GM21447 (cell line): ENCODE measurements around the gene PAQR9.

Source experiments
- ATAC-seq: cut with Tn5 transposase; IDR thresholded peaks from one replicate; pipeline ENCODE4 v1.9.1; 2021; ENCODE audit not compliant: unreplicated experiment

Gene PAQR9

DNA sequence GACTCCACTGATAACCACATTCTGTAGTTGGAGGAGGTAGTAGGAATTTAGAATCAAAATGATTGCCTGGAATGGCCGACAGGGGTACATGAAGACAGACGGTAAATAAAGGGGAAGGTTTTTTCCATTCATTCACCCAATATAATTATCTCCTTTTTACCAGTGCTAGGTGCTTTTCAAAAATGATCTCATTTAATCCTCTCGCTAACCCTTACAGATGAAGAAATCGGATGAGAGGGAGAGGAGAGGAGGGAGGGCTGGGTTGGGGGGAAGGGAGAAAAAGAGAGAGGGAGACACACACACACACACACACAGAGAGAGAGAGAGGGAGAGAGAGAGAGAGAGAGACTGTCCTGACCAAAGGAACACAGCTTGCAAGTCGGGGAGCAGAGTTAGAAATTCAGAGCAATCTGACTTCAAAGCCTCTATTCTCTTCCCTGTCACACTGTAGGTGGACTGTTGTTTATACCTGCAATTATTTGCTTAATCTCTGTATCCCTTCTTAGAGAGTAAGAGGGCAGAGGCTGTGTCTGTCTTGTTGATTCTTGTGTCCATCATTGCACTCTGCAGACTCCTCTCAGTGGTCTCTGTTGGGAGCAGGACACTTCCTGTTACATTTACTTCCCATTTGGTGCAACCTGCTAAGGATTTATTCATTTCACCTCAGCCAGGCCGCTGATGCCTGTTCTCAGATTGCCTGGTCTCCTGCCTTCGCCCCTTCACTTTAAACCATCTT lies 18.7 kb upstream of the PAQR9 start:
- no peak for ATAC-seq

DNA sequence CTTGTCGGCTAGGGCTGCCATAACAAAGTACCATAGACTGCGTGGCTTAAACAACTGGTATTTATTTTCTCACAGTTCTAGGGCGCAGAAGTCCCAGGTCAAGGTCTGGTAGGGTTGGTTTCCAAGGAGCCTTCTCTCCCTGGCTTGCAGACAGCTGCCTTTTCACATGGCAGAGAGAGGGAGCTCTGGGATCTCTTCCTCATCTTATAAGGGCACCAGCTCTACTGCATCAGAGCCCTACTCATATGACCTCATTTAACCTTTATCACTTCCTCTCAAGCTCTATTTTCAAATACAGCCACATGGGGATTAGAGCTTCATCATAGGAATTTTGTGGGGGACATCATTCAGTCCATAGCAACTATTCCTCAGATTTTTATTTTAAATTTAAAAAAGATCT lies 17.6 kb upstream of the PAQR9 start:
- ATAC-seq: no peak

DNA sequence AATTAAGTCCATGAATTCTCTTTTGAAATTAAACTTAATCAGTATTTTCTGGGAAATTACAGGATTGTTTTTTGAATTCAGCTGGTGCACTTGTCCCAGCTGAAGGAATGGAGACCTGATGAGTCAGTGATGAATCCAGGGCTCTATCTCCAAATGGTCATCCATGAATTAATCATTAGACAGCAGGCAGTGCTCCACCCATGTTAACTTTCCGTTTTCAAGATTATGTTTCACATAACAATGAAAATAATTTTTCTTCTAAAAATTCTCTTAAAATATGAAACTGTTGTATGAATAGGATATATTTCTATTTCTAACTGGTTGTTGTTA lies 13.9 kb upstream of the PAQR9 start:
- ATAC-seq: no peak

DNA sequence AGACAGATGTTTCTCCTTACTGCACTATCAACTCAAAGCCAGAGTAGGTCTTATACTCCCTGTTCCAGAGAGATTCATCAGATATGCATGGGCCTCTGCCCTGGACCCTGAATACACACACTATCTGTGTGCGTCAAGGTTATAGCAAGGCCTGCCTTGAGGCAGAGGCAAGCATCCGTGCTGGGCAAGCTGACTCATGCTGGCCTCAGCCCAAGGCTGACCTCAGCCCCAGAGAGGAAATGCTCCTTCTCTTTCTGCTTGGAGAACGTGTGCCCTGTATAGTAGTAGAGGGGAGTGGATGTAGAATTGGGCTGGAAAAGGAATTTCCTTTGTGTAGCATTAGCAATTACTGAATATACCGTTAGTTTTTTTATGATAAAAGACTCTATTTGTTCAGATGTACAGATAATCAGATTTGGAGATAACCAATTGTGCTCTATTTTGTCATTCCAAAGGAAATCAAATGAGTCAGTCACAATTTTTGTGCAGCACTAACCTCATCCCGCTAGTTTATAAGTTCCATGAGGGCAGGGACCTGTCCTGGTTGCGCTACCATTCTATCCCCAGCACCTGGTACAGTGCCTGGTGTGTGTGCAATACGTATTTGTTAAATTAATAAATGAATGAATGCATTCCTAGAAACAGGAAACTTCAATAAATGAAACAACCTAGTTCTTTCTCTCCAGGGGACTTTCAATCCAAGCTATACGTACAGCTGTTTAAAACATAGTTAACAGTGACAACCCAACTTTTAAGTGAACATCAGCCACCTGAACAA lies 13.3 kb upstream of the PAQR9 start:
- ATAC-seq: no peak

DNA sequence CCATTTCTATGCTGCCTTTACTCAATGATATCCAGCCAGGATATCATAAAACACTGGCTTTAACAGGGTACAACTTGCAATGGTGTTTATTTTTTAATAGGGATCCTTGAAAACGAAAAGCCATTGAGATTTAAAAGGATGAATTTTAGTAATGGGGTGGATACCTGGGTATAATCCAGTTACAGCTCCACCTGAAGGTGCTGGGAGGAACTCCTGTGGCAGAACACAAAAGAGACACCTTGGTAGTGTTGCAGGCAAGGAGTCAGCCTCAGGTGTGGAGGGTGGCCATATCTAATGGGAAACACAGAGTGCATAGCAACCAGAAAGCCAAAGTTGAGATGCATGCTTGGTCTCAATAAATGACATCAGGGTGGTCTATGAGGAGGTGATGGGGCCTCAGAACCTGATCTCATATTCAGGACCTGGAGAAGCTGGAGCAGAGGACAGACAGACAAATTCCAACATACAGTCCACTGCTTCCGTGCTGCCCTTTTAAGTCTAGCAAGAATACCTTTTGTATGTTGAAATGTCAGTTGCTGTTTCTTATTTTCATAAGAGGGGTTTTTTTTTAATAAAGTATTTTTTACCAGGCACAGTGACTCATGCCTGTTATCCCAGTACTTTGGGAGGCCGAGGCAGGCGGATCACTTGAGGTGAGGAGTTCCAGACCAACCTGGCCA lies 12.0 kb upstream of the PAQR9 start:
- no peak for ATAC-seq

DNA sequence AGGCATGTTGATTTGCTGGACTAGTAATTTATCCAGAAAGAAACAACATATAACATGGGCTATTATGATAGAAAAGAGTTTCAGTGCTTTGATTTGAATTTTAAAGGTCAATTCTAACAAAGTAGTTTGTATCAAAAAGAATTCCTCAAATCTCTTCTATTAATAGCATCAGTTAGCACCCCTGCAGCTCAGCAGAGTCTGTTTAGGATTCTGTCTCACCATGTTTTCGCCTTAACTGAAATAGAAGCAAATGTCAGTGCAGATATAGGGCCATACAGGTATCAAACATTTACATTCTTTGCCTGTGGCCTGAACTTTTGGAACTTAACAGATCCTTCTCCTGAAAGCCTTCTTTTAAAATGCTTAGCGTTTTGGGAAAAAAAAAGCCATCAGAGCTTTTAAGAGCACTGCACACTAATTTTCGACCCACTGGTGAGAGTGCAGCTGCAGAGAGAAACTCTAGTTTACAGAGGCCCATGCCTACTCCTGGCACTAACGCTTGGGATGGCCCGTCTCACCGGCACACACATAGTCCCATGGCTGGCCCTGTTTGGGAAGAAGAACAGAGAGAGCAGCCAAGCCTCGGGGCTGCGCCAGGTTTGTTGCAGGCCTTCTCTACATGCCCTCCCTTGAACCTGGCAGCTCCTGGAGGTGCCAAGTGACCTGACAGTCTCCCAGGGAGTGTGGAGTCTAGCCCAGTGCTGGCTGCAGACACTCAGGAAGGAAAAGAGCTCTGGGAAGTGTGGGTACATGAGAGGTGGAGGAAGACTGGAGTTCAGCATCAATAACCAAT lies 9.9 kb upstream of the PAQR9 start:
- ATAC-seq: no peak

GRCh38 chr3:142972092-142972753 lies 8.7 kb upstream of the PAQR9 start:
- no peak for ATAC-seq

GRCh38 chr3:142971431-142971830 lies 8.0 kb upstream of the PAQR9 start:
- no peak for ATAC-seq

- no peak for ATAC-seq
These were observed 5.0 kb upstream of the PAQR9 start for GRCh38 chr3:142968319-142969025.

DNA sequence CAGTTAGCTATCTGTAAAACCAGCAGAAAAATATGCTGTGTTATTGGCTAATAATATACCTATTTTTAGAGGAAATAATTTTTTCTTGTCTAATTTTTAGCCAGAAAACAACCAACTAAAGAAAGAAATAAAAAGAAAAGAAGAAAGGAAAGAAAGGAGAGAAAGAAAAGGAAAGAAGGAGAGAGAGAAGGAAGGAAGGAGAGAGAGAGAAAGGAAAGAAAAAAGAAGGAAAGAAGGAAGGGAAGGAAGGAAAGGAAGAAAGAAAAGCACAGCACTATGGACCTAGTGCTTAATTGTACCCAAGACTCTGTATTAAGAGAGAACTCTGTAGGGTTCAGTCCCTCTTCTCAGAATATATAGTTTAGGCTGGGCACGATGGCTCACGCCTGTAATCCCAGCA lies 3.3 kb upstream of the PAQR9 start:
- ATAC-seq: no peak

DNA sequence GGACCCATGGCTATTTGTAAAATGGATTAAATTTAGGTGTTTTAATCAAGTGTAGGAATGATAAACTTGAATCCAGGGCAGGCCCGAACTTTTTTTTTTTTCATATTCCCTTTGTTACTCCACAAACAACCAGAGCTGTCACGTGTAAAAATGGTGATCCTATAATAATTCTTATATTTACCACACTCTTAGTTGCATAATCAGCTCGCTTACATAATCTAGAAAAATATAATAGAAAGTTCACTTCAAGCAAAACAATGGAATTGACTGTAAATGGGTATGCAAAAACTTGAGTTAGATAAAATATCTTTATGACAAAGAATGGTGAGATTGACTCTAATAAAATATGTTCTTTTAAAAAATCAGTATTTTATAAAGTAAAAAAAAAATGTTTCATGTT lies 2.1 kb upstream of the PAQR9 start:
- ATAC-seq: no peak

DNA sequence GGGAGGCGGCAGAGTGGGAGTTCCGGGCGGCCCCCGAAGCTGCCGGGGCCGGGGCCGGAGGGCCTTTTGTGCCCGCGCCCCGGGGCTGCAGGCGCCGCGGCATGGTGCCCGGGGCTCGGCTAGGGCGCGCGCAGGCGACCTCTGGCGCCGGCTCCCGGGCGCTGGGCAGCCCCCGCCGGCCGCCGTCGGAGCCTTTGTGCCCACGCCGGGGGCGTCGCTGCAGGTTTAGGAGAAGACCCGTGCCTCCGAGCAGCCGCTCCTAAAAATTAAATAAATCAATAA lies 299 bp downstream of the PAQR9 start:
- no peak for ATAC-seq

- no peak for ATAC-seq
These were observed 797 bp downstream of the PAQR9 start for GRCh38 chr3:142962520-142963233.

- ATAC-seq: no peak
These were observed 1.3 kb downstream of the PAQR9 start for GRCh38 chr3:142962175-142962519.

GRCh38 chr3:142961539-142961938 lies 1.9 kb downstream of the PAQR9 start:
- no peak for ATAC-seq

DNA sequence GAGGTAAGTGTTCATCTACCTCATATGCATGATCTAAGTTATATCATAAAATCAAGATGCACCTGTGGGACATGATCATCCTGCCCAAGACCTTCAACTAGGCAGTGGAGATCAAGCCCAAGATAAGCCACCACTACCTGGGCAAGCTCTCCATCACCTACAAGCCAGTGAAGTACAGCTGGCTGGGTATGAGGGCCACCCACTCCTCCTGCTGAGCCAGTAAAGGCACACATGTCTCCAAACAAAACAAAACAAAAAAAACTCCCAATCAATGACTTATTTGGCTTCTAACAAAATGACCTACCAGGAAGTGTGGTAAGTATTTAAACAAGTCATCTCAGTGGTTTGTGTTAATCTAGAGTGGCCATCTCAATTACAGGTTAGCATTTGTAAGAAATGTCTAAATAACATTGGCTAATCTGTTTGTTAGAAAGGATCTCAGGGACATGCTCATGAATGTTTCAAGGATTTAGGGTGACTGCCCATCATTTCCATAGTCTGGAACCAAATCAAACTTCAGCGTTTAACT lies 3.1 kb downstream of the PAQR9 start:
- no peak for ATAC-seq

DNA sequence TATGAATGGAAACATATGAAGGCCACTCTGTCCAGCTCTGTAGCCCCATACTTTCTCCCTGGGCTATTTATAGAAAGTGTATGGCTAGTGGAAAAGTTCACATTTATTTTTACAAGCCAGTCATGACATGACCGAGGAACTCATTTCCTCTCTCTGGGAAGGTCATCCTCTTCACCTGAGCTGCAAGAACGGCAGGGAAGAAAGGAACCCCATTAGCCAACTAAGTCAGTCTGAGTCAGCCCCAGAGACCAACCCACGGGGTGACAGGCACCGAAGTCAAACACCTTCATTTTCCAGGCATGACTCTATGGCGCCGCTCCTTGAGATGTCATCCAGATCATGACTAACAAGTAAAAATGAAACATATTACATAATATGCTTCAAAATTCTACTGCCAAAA lies 4.8 kb downstream of the PAQR9 start:
- ATAC-seq: no peak

DNA sequence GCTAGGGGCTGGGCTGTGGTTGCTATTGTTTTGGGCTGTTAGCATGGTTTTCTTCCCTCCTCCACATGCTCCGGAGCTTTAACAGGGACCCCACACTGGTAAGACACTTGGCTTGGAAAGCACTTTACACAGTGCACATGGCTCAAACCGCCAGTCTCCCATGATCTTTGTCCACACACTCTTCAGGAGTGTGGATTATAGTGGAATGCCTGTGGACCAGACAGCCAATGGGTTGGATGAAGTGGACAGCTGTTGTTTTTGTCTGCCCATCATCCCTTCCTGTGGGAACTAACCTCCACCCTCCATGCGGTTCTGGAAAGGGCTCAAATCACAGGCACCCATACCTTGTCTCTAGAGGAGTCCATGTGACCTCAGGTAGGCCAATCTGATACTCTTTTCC lies 10.0 kb downstream of the PAQR9 start:
- ATAC-seq: no peak

GRCh38 chr3:142952272-142953193 lies 10.9 kb downstream of the PAQR9 start:
- ATAC-seq: no peak
